Suprapubic skin (tissue), 4 donors: ENCODE data around the gene FBN1. TPM values are rescaled to one million over a fixed set of nuclear protein-coding genes. Genes with fewer than 3 reads are reported as not detected.

ENCODE experiments used
- DNase-seq, 2 donors: peaks; one replicate each; pipeline ENCODE4 v3.0.0-alpha.2; 2019; ENCODE audit warnings: low spot score in 2 of 2
- H3K27ac ChIP-seq: fragments of 200-600 bp; sonication (generic); one replicate; pipeline ENCODE4 v1.5.1; 2019
- H3K27me3 ChIP-seq: fragments of 200-600 bp; sonication (generic); one replicate; pipeline ENCODE4 v1.5.1; 2019
- H3K36me3 ChIP-seq: fragments of 200-600 bp; sonication (generic); one replicate; pipeline ENCODE4 v1.5.1; 2019
- H3K4me1 ChIP-seq: fragments of 200-600 bp; sonication (generic); one replicate; pipeline ENCODE4 v1.5.1; 2019
- H3K4me3 ChIP-seq: fragments of 200-600 bp; sonication (generic); one replicate; pipeline ENCODE4 v1.5.1; 2019; ENCODE audit warnings: mild to moderate bottlenecking
- H3K9me3 ChIP-seq: fragments of 200-600 bp; sonication (generic); one replicate; pipeline ENCODE4 v1.5.1; 2019
- EP300 ChIP-seq: sonication (generic); formaldehyde crosslinking; IDR thresholded peaks from one replicate; pipeline ENCODE4 v1.6.1; 2017; ENCODE audit warnings: antibody characterized with exemption
- POLR2A ChIP-seq, 2 donors: fragments of 450-650 bp; IDR thresholded peaks; one replicate each; pipeline ENCODE4 v1.6.1; 2017; ENCODE audit warnings: antibody characterized with exemption in 2 of 2, mild to moderate bottlenecking in 2 of 2, moderate library complexity in 2 of 2
- POLR2AphosphoS5 ChIP-seq, 3 donors: sonication (generic); formaldehyde crosslinking; IDR thresholded peaks; one replicate each; pipeline ENCODE4 v1.6.1; 2017; ENCODE audit warnings: antibody characterized with exemption in 3 of 3
- WGBS: methylation state at CpG from one replicate; pipeline ENCODE4 v1.1.5; 2018; 5-methylcytosine and 5-hydroxymethylcytosine counted together
- total RNA-seq, 4 donors: library from RNA; depleted of rRNA; stranded (reverse); fragments of >200 nt; gene quantifications; one replicate each; pipeline ENCODE4 v1.1.0, GENCODE V29; 2016
- TF ChIP-seq, protein P1 (sequence below), 2 donors: fragments of 200-600 bp in 1 of 2; fragments of 450-650 bp in 1 of 2; sonication (generic) in 1 of 2; IDR thresholded peaks; one replicate each; pipeline ENCODE4 v1.5.1; 2016 to 2019; ENCODE audit warnings: antibody characterized with exemption in 2 of 2, mild to moderate bottlenecking in 1 of 2, moderate library complexity in 1 of 2

Gene FBN1
- total RNA-seq, 4 donors from 2014 or later: 12.6 to 24.6 (median 21.0) TPM

DNA sequence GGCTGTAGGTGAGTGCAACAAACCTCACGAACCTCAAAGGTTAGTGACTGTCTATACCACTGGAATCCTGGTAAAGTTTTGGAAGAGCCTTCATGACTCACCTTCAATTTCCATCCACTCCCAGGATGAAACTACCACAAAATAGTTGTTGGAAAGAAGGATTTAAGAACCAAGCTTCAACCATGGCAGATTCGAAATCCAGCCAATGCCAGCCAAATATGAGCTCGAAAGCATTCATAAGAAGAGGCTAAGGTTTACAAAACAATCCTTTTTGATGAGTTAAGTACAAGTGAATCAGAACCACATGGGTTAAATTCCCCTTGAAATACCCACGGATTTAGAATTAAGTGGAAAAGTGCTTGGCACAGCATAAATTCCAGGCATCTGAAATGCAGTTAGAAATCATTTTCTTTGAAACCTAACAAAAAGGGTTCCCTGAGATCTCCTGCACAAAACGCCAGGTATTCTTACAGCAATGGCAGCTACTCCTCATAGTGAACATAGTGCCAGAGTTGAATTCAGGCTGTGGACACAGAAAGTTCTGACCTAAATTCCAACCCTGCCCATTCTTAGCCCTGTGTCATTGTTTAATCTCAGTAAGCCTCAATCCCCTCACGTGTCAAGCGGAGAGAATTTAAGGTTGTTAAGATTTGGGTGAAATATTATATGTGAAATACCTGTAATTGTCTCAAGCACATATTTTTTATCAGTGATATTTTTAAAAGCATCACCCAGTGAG, 89.2 kb downstream of the FBN1 start:
- no peaks in the 10 kb centered on the region for H3K36me3 ChIP-seq
- H3K9me3 ChIP-seq: no peaks in the 10 kb centered on the region
- TF ChIP-seq EP300 (no peak), POLR2A (IDR thresholded peaks at IDR 0.05) (no peak), POLR2AphosphoS5 (IDR thresholded peaks at IDR 0.05) (no peak)
- TF ChIP-seq, protein P1, sequence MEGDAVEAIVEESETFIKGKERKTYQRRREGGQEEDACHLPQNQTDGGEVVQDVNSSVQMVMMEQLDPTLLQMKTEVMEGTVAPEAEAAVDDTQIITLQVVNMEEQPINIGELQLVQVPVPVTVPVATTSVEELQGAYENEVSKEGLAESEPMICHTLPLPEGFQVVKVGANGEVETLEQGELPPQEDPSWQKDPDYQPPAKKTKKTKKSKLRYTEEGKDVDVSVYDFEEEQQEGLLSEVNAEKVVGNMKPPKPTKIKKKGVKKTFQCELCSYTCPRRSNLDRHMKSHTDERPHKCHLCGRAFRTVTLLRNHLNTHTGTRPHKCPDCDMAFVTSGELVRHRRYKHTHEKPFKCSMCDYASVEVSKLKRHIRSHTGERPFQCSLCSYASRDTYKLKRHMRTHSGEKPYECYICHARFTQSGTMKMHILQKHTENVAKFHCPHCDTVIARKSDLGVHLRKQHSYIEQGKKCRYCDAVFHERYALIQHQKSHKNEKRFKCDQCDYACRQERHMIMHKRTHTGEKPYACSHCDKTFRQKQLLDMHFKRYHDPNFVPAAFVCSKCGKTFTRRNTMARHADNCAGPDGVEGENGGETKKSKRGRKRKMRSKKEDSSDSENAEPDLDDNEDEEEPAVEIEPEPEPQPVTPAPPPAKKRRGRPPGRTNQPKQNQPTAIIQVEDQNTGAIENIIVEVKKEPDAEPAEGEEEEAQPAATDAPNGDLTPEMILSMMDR (IDR thresholded peaks at IDR 0.05): no peak
- no peaks in the 10 kb centered on the region for H3K27me3 ChIP-seq
- peaks cover 15% of the 10 kb centered on the region for H3K4me1 ChIP-seq
- no peak overlapping the region for H3K27ac ChIP-seq
- 80% methylated on average over 7 of the region's 7 CpGs for WGBS
- no peak for DNase-seq
- H3K4me3 ChIP-seq: no peak overlapping the region

DNA sequence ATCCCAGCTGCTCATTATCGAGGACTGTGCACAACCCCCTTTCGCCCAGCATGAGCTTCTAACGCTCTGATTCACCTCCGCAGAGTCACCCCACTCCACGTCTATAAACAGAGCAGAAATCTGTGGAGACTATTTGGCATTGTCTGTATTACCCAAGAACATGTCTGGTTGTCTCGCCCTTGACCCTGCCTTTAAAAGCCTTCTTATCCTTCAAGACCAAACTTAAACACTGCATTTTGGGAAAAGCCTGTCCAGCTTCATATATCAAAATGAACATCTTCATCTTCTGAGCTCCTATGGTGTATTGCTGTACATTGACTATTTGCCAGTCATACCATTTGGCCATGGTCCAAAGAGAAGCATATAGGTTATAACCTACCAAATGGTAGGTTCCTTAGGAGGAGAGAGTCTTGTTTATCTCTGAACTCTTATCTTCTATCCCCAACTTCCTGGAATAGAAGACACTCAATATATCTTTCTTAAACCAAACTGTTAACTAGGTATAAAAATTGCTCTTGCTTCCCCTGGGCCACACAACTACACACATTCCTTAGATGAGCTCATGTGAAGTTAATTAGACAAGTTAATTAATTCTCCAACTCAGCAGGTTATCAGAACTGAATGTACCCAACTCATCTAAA, 90.1 kb downstream of the FBN1 start:
- DNase-seq: no peak
- 75% methylated on average over 6 of the region's 6 CpGs for WGBS
- TF ChIP-seq POLR2AphosphoS5 (IDR thresholded peaks at IDR 0.05) (no peak), EP300 (no peak), POLR2A (IDR thresholded peaks at IDR 0.05) (no peak)
- TF ChIP-seq, protein P1 (IDR thresholded peaks at IDR 0.05): no peak
- Histone ChIP-seq H3K4me1 (peaks cover 15% of the 10 kb centered on the region), H3K27me3 (no peaks in the 10 kb centered on the region), H3K27ac (no peak overlapping the region), H3K36me3 (no peaks in the 10 kb centered on the region), H3K9me3 (no peaks in the 10 kb centered on the region), H3K4me3 (no peak overlapping the region)

DNA sequence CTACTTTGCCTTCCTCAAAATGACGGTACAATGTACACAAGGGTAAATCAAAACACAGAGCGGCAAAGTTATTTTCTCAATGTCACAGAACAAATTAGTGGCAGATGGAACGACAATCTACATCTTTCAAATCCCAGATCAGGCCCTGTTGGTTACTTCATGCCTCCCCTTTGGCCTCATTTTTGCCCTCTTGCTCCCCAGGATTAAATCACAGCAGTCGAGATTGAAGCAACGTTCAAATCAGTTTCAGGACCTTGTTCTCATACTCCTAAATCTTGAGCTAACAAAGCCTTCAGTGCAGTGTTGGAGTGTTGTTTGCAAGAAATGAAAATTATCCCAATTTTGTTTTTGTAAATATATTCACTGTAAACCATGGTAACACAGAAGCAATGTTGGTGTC, 91.4 kb downstream of the FBN1 start:
- DNase-seq: no peak
- Histone ChIP-seq H3K9me3 (no peaks in the 10 kb centered on the region), H3K36me3 (no peaks in the 10 kb centered on the region), H3K27ac (peak overlapping the region; percentile 12), H3K27me3 (no peaks in the 10 kb centered on the region), H3K4me1 (peaks cover 11% of the 10 kb centered on the region), H3K4me3 (no peak overlapping the region)
- TF ChIP-seq, protein P1 (IDR thresholded peaks at IDR 0.05): no peak
- TF ChIP-seq POLR2AphosphoS5 (IDR thresholded peaks at IDR 0.05): no peak
- no peak for TF ChIP-seq POLR2A (IDR thresholded peaks at IDR 0.05)
- no peak for TF ChIP-seq EP300
- WGBS: 75% methylated on average over 5 of the region's 5 CpGs

DNA sequence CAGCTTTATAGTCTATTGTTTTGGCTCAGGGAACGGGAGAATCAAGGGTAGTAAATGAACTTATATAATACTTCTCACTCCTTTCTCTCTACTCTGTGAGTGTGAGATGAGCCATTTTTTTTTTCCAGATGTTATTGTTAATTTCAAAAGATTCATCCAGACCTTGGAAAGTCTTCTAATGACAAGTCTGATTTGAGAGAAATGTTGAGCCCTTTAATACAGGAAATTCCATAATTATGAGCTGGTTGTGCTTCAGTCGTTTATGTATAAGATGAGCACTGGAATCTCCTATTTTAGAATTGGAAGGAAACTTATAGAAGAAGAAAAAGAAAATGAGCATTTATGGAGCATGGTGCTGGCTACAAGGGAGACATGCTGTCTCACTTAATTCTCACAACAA, 92.0 kb downstream of the FBN1 start:
- peaks cover 8% of the 10 kb centered on the region for H3K4me1 ChIP-seq
- WGBS: 58% methylated on average over 2 of the region's 2 CpGs
- H3K27ac ChIP-seq: peak overlapping the region; percentile 12
- no peaks in the 10 kb centered on the region for H3K27me3 ChIP-seq
- H3K36me3 ChIP-seq: no peaks in the 10 kb centered on the region
- no peak for DNase-seq
- H3K4me3 ChIP-seq: no peak overlapping the region
- TF ChIP-seq POLR2A (IDR thresholded peaks at IDR 0.05) (no peak), EP300 (no peak), POLR2AphosphoS5 (IDR thresholded peaks at IDR 0.05) (no peak)
- TF ChIP-seq, protein P1 (IDR thresholded peaks at IDR 0.05): no peak
- no peaks in the 10 kb centered on the region for H3K9me3 ChIP-seq

DNA sequence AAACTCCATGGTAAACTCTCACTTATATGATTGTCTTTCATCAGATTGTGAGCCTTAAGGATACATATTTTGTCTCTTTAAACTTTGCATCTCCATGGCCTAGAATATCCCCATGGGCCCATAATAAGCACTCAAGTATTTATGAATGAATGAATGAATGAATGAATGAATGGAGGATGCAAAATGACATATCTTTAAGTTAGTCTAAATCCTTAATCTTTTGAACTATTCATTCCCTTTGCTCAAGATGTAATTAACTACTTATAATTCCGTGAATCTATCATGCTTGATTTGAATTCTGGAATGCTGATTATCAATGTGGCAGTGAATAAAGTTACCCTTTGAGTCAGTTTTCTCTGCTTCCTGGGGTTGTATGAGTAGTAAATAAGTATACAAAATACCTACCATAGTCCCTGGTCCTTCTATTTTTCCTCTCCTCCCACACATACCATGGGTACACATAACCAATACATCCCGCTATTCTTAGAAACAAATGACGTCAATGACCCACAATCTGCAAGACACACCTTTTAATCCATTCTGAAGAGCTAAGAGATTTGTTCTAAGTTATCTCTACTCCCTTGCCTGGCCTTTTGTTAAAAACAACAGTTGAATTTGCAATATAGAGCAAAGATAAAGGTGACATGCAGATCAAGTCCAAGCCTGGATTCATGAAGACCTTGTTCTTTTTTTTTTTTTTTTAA, 94.5 kb downstream of the FBN1 start:
- H3K27ac ChIP-seq: no peak overlapping the region
- H3K9me3 ChIP-seq: no peaks in the 10 kb centered on the region
- no peak overlapping the region for H3K4me3 ChIP-seq
- H3K27me3 ChIP-seq: no peaks in the 10 kb centered on the region
- DNase-seq: no peak
- peaks cover 18% of the 10 kb centered on the region for H3K4me1 ChIP-seq
- no peaks in the 10 kb centered on the region for H3K36me3 ChIP-seq
- TF ChIP-seq EP300 (no peak), POLR2AphosphoS5 (IDR thresholded peaks at IDR 0.05) (no peak), POLR2A (IDR thresholded peaks at IDR 0.05) (no peak)
- TF ChIP-seq, protein P1 (IDR thresholded peaks at IDR 0.05): no peak
- 93% methylated on average over 3 of the region's 3 CpGs for whole genome bisulfite sequencing
